HAP-1 (cell line): ENCODE data around the gene IGFBP2.

ENCODE experiments used
- DNase-seq, 2 experiments: peaks; one replicate each; pipeline ENCODE4 v3.0.0-alpha.2; 2016 to 2020; ENCODE audit warnings: low spot score in 2 of 2
- H3K27me3 ChIP-seq: fragments of 250-450 bp; sonication (Bioruptor Pico); 2 replicates; pipeline ENCODE4 v1.5.1; 2020; ENCODE audit warnings: low read depth, mild to moderate bottlenecking, moderate library complexity
- H3K36me3 ChIP-seq: fragments of 250-450 bp; sonication (Bioruptor Pico); replicated peaks from 2 replicates; pipeline ENCODE4 v1.5.1; 2020; ENCODE audit warnings: mild to moderate bottlenecking
- H3K4me1 ChIP-seq: fragments of 250-450 bp; sonication (Bioruptor Pico); 2 replicates; pipeline ENCODE4 v1.5.1; 2020; ENCODE audit warnings: mild to moderate bottlenecking
- H3K4me3 ChIP-seq: fragments of 250-450 bp; sonication (Bioruptor Pico); 2 replicates; pipeline ENCODE4 v1.5.1; 2020; ENCODE audit warnings: mild to moderate bottlenecking, moderate library complexity
- H3K9me3 ChIP-seq: fragments of 250-450 bp; sonication (Bioruptor Pico); 2 replicates; pipeline ENCODE4 v1.5.1; 2020; ENCODE audit warnings: mild to moderate bottlenecking, moderate library complexity
- in situ Hi-C: fragments of 300-500 bp; cut with MboI; formaldehyde crosslinking; loops from 3 replicates; pipeline ENCODE4 v1.14.3; 2020; ENCODE audit warnings: low sequenced_read_pairs, inconsistent platforms, mixed read lengths

IGFBP2 gene

GRCh38 chr2:216636551-216637450 lies 3.6 kb downstream of the IGFBP2 start:
- Histone ChIP-seq H3K9me3 (no peaks in the 10 kb centered on the region), H3K36me3 (peaks cover 31% of the 10 kb centered on the region), H3K27me3 (no peaks in the 10 kb centered on the region), H3K4me1 (peaks cover 20% of the 10 kb centered on the region), H3K4me3 (peak overlapping the region; percentile 86)
- in situ Hi-C loops = no loop called here
- DNase-seq = peak; percentile 89 to 93

- peaks cover 19% of the 10 kb centered on the region for H3K4me1 ChIP-seq
- no peaks in the 10 kb centered on the region for H3K9me3 ChIP-seq
- no peak for DNase-seq
- H3K27me3 ChIP-seq = no peaks in the 10 kb centered on the region
- in situ Hi-C loops = no loop called here
- H3K4me3 ChIP-seq = no peak overlapping the region; the same call in 1 of the 2 replicates
- peaks cover 31% of the 10 kb centered on the region for H3K36me3 ChIP-seq
Measured at GRCh38 chr2:216637472-216637871, 4.3 kb downstream of the IGFBP2 start.

DNA sequence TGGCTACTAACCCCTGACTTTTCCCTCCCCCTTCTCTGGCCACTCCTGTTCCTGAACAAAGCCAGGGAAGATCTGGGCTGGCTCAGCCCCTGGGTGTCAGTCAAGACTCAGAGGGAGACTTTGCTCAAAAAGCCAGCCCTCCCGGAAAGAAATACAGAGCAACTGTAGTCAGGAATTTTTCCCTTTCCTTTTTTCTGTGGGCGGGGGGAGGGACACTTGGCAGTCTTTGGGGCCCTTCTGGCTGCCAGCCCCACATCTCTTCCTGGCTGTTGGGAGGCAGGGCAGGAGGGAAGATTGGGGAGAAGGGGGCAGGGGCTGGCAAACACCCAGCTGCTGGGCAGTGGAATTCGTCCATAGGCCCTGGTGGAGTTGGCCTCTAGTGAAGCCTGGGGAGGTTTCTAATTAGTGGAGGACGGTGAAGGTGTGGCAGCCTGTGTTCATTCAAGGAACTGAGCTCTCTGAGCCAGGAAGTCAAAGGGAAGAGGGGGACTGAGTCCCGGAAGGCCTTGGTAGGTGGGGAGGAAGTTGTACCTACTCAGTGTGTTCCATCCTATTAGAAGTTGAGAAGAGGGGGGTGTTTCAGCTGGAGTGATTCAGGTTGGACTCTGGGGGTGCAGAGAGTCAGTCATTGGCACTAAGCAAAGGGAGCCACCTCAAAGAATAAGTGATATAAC lies 10.9 kb downstream of the IGFBP2 start:
- H3K4me1 ChIP-seq = no peaks in the 10 kb centered on the region
- H3K27me3 ChIP-seq = no peaks in the 10 kb centered on the region
- no peaks in the 10 kb centered on the region for H3K9me3 ChIP-seq
- in situ Hi-C loops = no loop called here
- no peak for DNase-seq
- no peak overlapping the region for H3K4me3 ChIP-seq
- peaks cover 44% of the 10 kb centered on the region for H3K36me3 ChIP-seq

DNA sequence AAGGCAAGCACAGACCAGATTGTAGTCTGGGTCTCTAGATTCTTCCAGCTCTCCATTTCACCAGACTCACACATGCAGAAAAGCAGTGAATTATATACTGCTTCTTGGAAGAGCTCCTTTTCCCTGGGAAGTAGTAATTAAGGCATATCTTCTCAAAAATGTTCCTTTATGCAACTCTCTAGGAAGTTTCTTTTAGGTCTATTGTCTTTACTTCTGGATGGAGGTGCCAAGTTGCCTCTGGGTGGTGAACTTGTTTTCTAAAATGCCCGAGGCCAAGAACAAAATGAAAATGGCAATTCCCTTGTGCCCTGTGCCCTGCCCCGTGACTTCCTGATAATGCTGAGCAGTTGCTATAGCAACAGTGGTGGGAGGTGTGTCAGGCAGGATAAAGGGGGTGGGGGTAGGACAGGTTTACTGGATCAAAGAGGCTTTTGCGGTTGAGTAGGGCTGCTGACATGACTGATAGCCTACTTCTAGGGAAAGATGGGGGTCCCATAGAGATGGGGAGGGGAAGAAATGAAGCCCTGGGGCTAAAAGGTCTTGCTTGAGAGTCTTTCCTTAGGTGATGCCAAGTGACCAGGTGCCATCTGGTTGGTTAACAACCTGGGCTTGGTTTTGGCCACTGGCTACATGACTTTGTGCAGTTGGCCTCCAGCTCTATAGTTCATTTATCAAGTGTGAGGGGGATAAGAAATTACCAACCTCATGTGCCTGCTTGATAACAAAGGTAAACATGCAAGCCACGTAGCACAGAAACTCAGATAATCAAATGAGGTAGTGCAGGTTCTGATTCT lies 11.8 kb downstream of the IGFBP2 start:
- in situ Hi-C loops = no loop called here
- Histone ChIP-seq H3K9me3 (no peaks in the 10 kb centered on the region), H3K4me1 (no peaks in the 10 kb centered on the region), H3K36me3 (peaks cover 41% of the 10 kb centered on the region), H3K4me3 (no peak overlapping the region), H3K27me3 (no peaks in the 10 kb centered on the region)
- no peak for DNase-seq

GRCh38 chr2:216645636-216645950 lies 12.4 kb downstream of the IGFBP2 start:
- no peak for DNase-seq
- Histone ChIP-seq H3K4me1 (no peaks in the 10 kb centered on the region), H3K9me3 (no peaks in the 10 kb centered on the region), H3K4me3 (no peak overlapping the region), H3K36me3 (peaks cover 40% of the 10 kb centered on the region), H3K27me3 (no peaks in the 10 kb centered on the region)
- in situ Hi-C loops = no loop called here

DNA sequence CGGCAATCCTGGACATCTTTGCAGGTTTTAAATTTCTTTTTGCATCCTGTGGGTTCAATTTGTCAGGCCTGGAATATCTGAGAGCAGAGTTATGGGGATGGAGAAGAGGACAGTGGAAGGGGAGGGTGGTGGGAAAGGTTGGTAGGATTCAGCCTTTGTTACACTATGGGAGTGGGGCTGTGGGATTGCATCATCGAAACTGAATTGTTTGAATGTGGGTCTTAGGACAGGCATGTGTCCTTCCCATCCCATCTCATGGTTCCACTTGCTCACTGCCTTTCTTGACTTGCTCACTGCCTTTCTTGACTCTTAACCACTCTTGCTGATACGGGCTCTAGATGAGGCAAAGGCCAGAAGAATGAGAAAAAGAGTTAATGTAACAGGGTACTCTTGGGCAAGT lies 12.9 kb downstream of the IGFBP2 start:
- in situ Hi-C loops = no loop called here
- Histone ChIP-seq H3K9me3 (no peaks in the 10 kb centered on the region), H3K27me3 (no peaks in the 10 kb centered on the region), H3K4me3 (no peak overlapping the region), H3K36me3 (peaks cover 35% of the 10 kb centered on the region), H3K4me1 (no peaks in the 10 kb centered on the region)
- no peak for DNase-seq

GRCh38 chr2:216648105-216648504 lies 14.9 kb downstream of the IGFBP2 start:
- Histone ChIP-seq H3K27me3 (no peaks in the 10 kb centered on the region), H3K4me1 (no peaks in the 10 kb centered on the region), H3K4me3 (no peak overlapping the region), H3K36me3 (peaks cover 30% of the 10 kb centered on the region), H3K9me3 (no peaks in the 10 kb centered on the region)
- no peak for DNase-seq
- in situ Hi-C loops = no loop called here

GRCh38 chr2:216649574-216649973 lies 16.4 kb downstream of the IGFBP2 start:
- DNase-seq = no peak
- H3K36me3 ChIP-seq = peaks cover 28% of the 10 kb centered on the region
- H3K27me3 ChIP-seq = no peaks in the 10 kb centered on the region
- no peak overlapping the region for H3K4me3 ChIP-seq
- no peaks in the 10 kb centered on the region for H3K4me1 ChIP-seq
- in situ Hi-C loops = no loop called here
- H3K9me3 ChIP-seq = no peaks in the 10 kb centered on the region

DNA sequence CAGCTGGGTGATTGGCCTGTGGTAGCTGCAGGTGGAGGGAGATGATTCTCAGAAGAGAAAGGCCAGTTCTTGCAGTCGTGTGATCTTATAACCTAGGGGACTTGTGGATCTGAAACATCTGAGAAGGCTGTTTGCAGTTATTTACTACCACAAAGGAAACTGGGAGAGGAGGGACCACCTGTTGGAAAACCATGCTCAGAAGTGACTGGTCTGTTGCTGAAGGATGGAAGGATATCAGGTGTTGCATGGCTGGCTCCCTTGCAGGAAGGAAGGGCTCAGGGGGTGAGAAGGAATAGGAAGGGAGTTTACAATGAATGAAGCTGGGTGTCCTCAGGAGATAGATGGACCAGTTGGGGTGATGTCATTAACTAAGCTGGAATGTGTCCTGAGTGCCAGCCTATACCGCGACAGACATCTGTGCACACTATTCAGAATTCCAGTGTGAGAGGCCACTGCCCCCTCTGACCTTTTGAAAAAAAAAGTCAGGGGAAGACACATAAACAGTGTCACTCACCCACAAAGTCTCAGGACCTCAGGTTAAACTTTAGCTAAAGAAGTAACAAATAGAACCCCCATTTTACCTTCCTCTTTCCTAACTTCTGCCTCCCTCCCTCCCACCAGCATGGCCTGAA lies 17.5 kb downstream of the IGFBP2 start:
- Histone ChIP-seq H3K9me3 (no peaks in the 10 kb centered on the region), H3K36me3 (peaks cover 27% of the 10 kb centered on the region), H3K4me1 (no peaks in the 10 kb centered on the region), H3K27me3 (no peaks in the 10 kb centered on the region), H3K4me3 (no peak overlapping the region)
- no peak for DNase-seq
- in situ Hi-C loops = loop anchor here (25.0 kb wide), 1 partner anchor 438 kb away; no protein-coding TSS in a partner anchor

- no peaks in the 10 kb centered on the region for H3K4me1 ChIP-seq
- no peak for DNase-seq
- no peaks in the 10 kb centered on the region for H3K27me3 ChIP-seq
- peaks cover 23% of the 10 kb centered on the region for H3K36me3 ChIP-seq
- H3K9me3 ChIP-seq = no peaks in the 10 kb centered on the region
- in situ Hi-C loops = loop anchor here (25.0 kb wide), 1 partner anchor 439 kb away; no protein-coding TSS in a partner anchor
- H3K4me3 ChIP-seq = no peak overlapping the region
Measured at GRCh38 chr2:216651351-216651881, 18.2 kb downstream of the IGFBP2 start.

- Histone ChIP-seq H3K4me3 (no peak overlapping the region), H3K36me3 (peaks cover 16% of the 10 kb centered on the region), H3K9me3 (no peaks in the 10 kb centered on the region), H3K4me1 (no peaks in the 10 kb centered on the region), H3K27me3 (no peaks in the 10 kb centered on the region)
- DNase-seq = no peak
- in situ Hi-C loops = loop anchor here (25.0 kb wide), 1 partner anchor 440 kb away; no protein-coding TSS in a partner anchor
Measured at GRCh38 chr2:216652566-216652965, 19.3 kb downstream of the IGFBP2 start.

DNA sequence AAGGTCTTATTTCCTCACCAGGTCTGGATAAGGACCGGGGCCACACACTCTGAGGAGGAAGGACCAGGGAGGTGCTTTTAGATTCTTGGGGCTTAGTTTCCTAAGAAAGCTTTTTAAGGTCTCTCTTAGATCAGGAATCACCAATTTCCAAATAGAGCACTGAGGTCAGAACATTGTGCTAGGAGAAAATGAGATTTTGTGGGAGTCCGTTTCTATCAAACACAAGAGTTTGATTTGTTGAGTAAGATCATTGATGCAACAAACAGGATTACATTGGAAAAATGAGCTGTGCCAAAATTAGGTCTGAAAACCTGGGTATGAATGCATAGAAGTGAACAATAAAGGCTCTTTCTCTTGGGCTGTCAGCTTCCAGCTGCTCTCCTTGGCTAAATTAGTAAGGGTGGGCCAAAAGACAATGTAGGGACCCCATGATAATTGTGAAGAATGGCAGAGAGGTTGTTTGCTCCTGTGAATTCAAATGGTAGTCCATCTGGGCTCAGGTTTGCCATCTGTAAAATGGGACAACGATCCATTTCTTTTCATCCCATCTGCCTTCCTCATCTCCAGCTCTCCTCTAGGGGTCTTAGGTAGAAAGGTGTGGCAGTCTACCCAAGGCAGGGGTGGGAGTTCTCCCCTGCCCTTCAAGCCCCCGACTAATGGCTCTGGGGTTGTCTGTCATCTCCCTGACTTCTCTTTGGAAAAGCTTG lies 20.0 kb downstream of the IGFBP2 start:
- H3K27me3 ChIP-seq = no peaks in the 10 kb centered on the region
- H3K4me1 ChIP-seq = no peaks in the 10 kb centered on the region
- in situ Hi-C loops = loop anchor here (25.0 kb wide), 1 partner anchor 441 kb away; no protein-coding TSS in a partner anchor
- no peak overlapping the region for H3K4me3 ChIP-seq
- H3K36me3 ChIP-seq = peaks cover 20% of the 10 kb centered on the region
- no peak for DNase-seq
- no peaks in the 10 kb centered on the region for H3K9me3 ChIP-seq
